ENCODE results near the gene GNB4.

Gene GNB4

DNA sequence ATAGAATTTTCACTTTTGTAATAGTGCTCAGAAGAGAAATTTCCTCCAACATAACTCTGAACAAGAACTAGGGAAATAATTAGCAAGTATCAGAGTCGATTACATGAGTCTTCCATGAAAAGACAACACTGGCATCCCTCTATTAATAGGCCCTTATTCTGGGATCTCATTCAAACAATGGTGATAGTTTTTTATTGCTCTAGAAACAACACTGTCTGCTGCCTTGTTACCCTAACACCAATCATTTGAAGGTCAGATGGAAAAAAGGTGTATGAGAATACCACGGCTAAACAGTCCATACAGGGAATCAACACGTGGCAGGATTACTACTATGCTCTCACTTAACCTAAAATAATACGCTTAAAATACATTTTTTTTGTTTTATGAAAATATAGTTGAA lies 35.9 kb downstream of the GNB4 start:
- H3K18ac ChIP-seq (ENCODE audit: low read length): no peak overlapping the region
- H4K8ac ChIP-seq (ENCODE audit: low read depth, low read length): no peak overlapping the region
- no peaks in the 10 kb centered on the region for H3K79me1 ChIP-seq (ENCODE audit: low read length)
- no peaks in the 10 kb centered on the region for H3K27me3 ChIP-seq (ENCODE audit: insufficient read depth, low read length)
- no peak overlapping the region for H3K4ac ChIP-seq (ENCODE audit: low read depth, low read length)
- H2BK12ac ChIP-seq (ENCODE audit: low read length): no peak overlapping the region
- no peak overlapping the region for H3K9ac ChIP-seq (ENCODE audit: low read length)
- no peak overlapping the region for H4K91ac ChIP-seq (ENCODE audit: low read depth, low read length)
- H3K9me3 ChIP-seq (ENCODE audit: insufficient read depth, low read depth, low read length): no peaks in the 10 kb centered on the region
- H3K79me2 ChIP-seq (ENCODE audit: control insufficient read depth, insufficient read depth, low read length, poor library complexity): no peaks in the 10 kb centered on the region
- no peak overlapping the region for H3K14ac ChIP-seq (ENCODE audit: low read length)
- H3K4me3 ChIP-seq (ENCODE audit: low read depth, low read length): no peak overlapping the region
- H3K23ac ChIP-seq (ENCODE audit: low read length): no peak overlapping the region
- no peak overlapping the region for H2AK5ac ChIP-seq (ENCODE audit: low read length)
- no peak overlapping the region for H2BK5ac ChIP-seq (ENCODE audit: low read depth, low read length, poor library complexity)
- no peak overlapping the region for H2AFZ ChIP-seq (ENCODE audit: insufficient read depth, low read length, poor library complexity)
- peaks cover 5 to 8% of the 10 kb centered on the region in 2 experiments for H3K36me3 ChIP-seq (ENCODE audit: control insufficient read depth in 1 of 2, insufficient read depth in 2 of 2, low read length in 2 of 2)
- no peak overlapping the region for H4K12ac ChIP-seq (ENCODE audit: low read depth, low read length)
- H3K4me2 ChIP-seq (ENCODE audit: low read length): no peak overlapping the region
- H3K4me1 ChIP-seq (ENCODE audit: control insufficient read depth in 1 of 2, insufficient read depth in 2 of 2, low read length in 2 of 2): no peaks in the 10 kb centered on the region
- no CpG with 5 or more reads among the region's 4 CpGs for WGBS (ENCODE audit: extremely low coverage, insufficient coverage, insufficient read length)
- no peak overlapping the region for H2BK120ac ChIP-seq (ENCODE audit: insufficient read depth, low read length, poor library complexity)
- H3K27ac ChIP-seq (ENCODE audit: low read depth, low read length): no peak overlapping the region
- DNase-seq: no peak

DNA sequence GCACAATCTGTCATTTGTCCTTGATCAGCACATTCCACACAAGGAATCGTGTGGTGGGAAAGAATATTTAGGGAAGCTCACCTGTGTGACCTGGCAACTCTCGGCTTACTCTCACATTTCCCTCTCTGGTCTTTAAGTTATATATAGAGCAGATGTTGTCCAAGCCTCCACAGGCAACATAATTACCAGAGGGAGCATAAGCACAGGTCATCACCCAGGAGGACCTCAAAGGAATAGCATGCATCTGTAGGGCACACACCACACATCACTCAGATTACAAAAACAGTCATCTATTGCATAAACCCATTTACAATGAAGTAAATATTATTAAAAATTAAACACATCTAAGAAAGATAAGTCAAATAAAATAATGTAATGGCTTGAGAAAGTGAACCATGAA lies 36.5 kb downstream of the GNB4 start:
- Histone ChIP-seq H4K91ac (ENCODE audit: low read depth, low read length) (no peak overlapping the region), H4K12ac (ENCODE audit: low read depth, low read length) (no peak overlapping the region), H3K9ac (ENCODE audit: low read length) (no peak overlapping the region), H2BK5ac (ENCODE audit: low read depth, low read length, poor library complexity) (no peak overlapping the region), H2AFZ (ENCODE audit: insufficient read depth, low read length, poor library complexity) (no peak overlapping the region), H3K4ac (ENCODE audit: low read depth, low read length) (no peak overlapping the region), H3K14ac (ENCODE audit: low read length) (no peak overlapping the region), H3K27ac (ENCODE audit: low read depth, low read length) (no peak overlapping the region), H3K4me1 (ENCODE audit: control insufficient read depth in 1 of 2, insufficient read depth in 2 of 2, low read length in 2 of 2) (no peaks in the 10 kb centered on the region), H3K4me3 (ENCODE audit: low read depth, low read length) (no peak overlapping the region), H3K79me2 (ENCODE audit: control insufficient read depth, insufficient read depth, low read length, poor library complexity) (no peaks in the 10 kb centered on the region), H3K36me3 (ENCODE audit: control insufficient read depth in 1 of 2, insufficient read depth in 2 of 2, low read length in 2 of 2) (peaks cover 5% of the 10 kb centered on the region in 2 experiments), H3K4me2 (ENCODE audit: low read length) (no peak overlapping the region), H2BK120ac (ENCODE audit: insufficient read depth, low read length, poor library complexity) (no peak overlapping the region), H4K8ac (ENCODE audit: low read depth, low read length) (no peak overlapping the region), H3K79me1 (ENCODE audit: low read length) (no peaks in the 10 kb centered on the region), H2BK12ac (ENCODE audit: low read length) (no peak overlapping the region), H3K27me3 (ENCODE audit: insufficient read depth, low read length) (no peaks in the 10 kb centered on the region), H3K23ac (ENCODE audit: low read length) (no peak overlapping the region), H2AK5ac (ENCODE audit: low read length) (no peak overlapping the region), H3K18ac (ENCODE audit: low read length) (no peak overlapping the region), H3K9me3 (ENCODE audit: insufficient read depth, low read depth, low read length) (no peaks in the 10 kb centered on the region)
- no peak for DNase-seq
- no CpG with 5 or more reads among the region's 2 CpGs for WGBS (ENCODE audit: extremely low coverage, insufficient coverage, insufficient read length)

DNA sequence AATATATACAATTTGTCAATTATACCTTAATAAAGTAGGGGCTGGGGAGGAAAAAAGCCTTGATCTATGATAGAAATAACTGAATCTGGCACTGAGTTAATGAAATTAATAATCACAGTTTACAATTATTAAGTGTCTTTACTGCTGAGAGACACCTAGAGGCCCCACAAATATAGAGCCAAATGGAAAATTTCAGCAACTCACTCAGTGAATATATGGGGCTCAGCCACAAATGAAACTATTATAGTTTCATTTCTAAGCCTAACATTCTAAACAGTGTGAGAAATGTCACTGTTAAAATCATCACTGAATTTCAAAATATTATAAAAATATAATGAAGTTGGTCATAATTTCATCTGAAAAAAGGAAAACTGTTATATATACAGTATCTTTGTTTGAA lies 40.3 kb downstream of the GNB4 start:
- no peak overlapping the region for H2BK120ac ChIP-seq (ENCODE audit: insufficient read depth, low read length, poor library complexity)
- H4K91ac ChIP-seq (ENCODE audit: low read depth, low read length): no peak overlapping the region
- H2AFZ ChIP-seq (ENCODE audit: insufficient read depth, low read length, poor library complexity): no peak overlapping the region
- H3K79me1 ChIP-seq (ENCODE audit: low read length): no peaks in the 10 kb centered on the region
- H3K4me3 ChIP-seq (ENCODE audit: low read depth, low read length): no peak overlapping the region
- H3K36me3 ChIP-seq (ENCODE audit: control insufficient read depth in 1 of 2, insufficient read depth in 2 of 2, low read length in 2 of 2): peaks cover 4 to 6% of the 10 kb centered on the region in 2 experiments
- no peak overlapping the region for H3K4me2 ChIP-seq (ENCODE audit: low read length)
- H3K14ac ChIP-seq (ENCODE audit: low read length): no peak overlapping the region
- no peak for DNase-seq
- no peak overlapping the region for H3K23ac ChIP-seq (ENCODE audit: low read length)
- H4K12ac ChIP-seq (ENCODE audit: low read depth, low read length): no peak overlapping the region
- H3K79me2 ChIP-seq (ENCODE audit: control insufficient read depth, insufficient read depth, low read length, poor library complexity): no peaks in the 10 kb centered on the region
- no peak overlapping the region for H3K9ac ChIP-seq (ENCODE audit: low read length)
- H3K4me1 ChIP-seq (ENCODE audit: control insufficient read depth in 1 of 2, insufficient read depth in 2 of 2, low read length in 2 of 2): no peaks in the 10 kb centered on the region
- H2BK12ac ChIP-seq (ENCODE audit: low read length): no peak overlapping the region
- H3K9me3 ChIP-seq (ENCODE audit: insufficient read depth, low read depth, low read length): no peaks in the 10 kb centered on the region
- no peaks in the 10 kb centered on the region for H3K27me3 ChIP-seq (ENCODE audit: insufficient read depth, low read length)
- H2BK5ac ChIP-seq (ENCODE audit: low read depth, low read length, poor library complexity): no peak overlapping the region
- no peak overlapping the region for H3K4ac ChIP-seq (ENCODE audit: low read depth, low read length)
- no peak overlapping the region for H3K27ac ChIP-seq (ENCODE audit: low read depth, low read length)
- no peak overlapping the region for H2AK5ac ChIP-seq (ENCODE audit: low read length)
- no peak overlapping the region for H4K8ac ChIP-seq (ENCODE audit: low read depth, low read length)
- H3K18ac ChIP-seq (ENCODE audit: low read length): no peak overlapping the region

DNA sequence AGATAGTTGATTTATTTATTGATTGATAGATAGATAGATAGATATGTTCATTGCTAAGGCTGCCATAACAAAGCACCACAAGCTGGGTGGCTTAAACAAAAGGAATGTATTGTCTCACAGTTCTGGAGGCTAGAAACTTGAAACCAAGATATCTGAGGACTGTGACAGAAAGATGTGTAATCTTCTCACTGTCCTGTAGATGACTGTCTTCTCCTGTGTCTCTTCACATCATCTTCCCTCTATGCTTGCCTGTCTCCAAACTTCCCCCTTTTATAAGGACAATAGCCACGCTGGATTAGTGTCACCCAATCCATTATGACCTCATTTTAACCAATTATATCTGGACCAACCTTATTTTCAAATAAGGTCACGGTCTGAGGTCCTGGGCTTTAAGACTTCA lies 40.9 kb downstream of the GNB4 start:
- Histone ChIP-seq H4K91ac (ENCODE audit: low read depth, low read length) (no peak overlapping the region), H3K4ac (ENCODE audit: low read depth, low read length) (no peak overlapping the region), H2BK12ac (ENCODE audit: low read length) (no peak overlapping the region), H3K4me2 (ENCODE audit: low read length) (no peak overlapping the region), H4K8ac (ENCODE audit: low read depth, low read length) (no peak overlapping the region), H2BK120ac (ENCODE audit: insufficient read depth, low read length, poor library complexity) (no peak overlapping the region), H3K79me2 (ENCODE audit: control insufficient read depth, insufficient read depth, low read length, poor library complexity) (no peaks in the 10 kb centered on the region), H3K36me3 (ENCODE audit: control insufficient read depth in 1 of 2, insufficient read depth in 2 of 2, low read length in 2 of 2) (peaks cover 4 to 6% of the 10 kb centered on the region in 2 experiments), H3K79me1 (ENCODE audit: low read length) (no peaks in the 10 kb centered on the region), H3K9me3 (ENCODE audit: insufficient read depth, low read depth, low read length) (no peaks in the 10 kb centered on the region), H4K12ac (ENCODE audit: low read depth, low read length) (no peak overlapping the region), H3K27ac (ENCODE audit: low read depth, low read length) (no peak overlapping the region), H2BK5ac (ENCODE audit: low read depth, low read length, poor library complexity) (no peak overlapping the region), H3K9ac (ENCODE audit: low read length) (no peak overlapping the region), H3K14ac (ENCODE audit: low read length) (no peak overlapping the region), H2AK5ac (ENCODE audit: low read length) (no peak overlapping the region), H3K18ac (ENCODE audit: low read length) (no peak overlapping the region), H3K23ac (ENCODE audit: low read length) (no peak overlapping the region), H3K4me1 (ENCODE audit: control insufficient read depth in 1 of 2, insufficient read depth in 2 of 2, low read length in 2 of 2) (no peaks in the 10 kb centered on the region), H3K4me3 (ENCODE audit: low read depth, low read length) (no peak overlapping the region), H2AFZ (ENCODE audit: insufficient read depth, low read length, poor library complexity) (no peak overlapping the region), H3K27me3 (ENCODE audit: insufficient read depth, low read length) (no peaks in the 10 kb centered on the region)
- WGBS (ENCODE audit: extremely low coverage, insufficient coverage, insufficient read length): no CpG with 5 or more reads among the region's 2 CpGs
- no peak for DNase-seq

Data from trophoblast cell (in vitro differentiated cells and primary cell).